Fibroblast of lung (primary cell): ENCODE results near the gene SLC13A5.

Experiments used
- CTCF ChIP-seq, 2 donors: IDR thresholded peaks in 1 of 2; conservative IDR thresholded peaks in 1 of 2; 1 replicate in 1 of 2; 2 replicates in 1 of 2; pipeline ENCODE4 v1.5.1; 2011 to 2012; ENCODE audit warnings: low read length in 2 of 2, control low read depth in 1 of 2, inconsistent platforms in 1 of 2, low read depth in 1 of 2, mild to moderate bottlenecking in 1 of 2
- EZH2 ChIP-seq: IDR thresholded peaks from 2 replicates; pipeline ENCODE4 v1.5.1; 2012; ENCODE audit warnings: low read length, control low read depth, mild to moderate bottlenecking; ENCODE audit errors: missing control alignments

DNA sequence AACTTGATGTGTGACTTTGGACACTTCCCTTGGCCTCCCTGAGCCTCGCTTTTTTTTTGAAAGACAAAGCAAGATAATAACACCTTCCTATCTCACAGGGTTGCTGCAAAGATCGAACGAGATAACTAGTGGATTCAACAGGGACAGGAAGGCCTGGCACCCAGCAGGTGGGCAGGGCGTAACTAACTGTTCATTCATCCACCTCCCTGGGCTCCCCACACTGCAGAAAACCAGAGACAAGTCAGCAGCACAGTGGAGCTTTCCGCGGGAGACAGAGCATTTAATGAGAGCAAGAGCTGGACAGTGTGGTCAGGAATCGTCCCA is 28.7 kb downstream of the SLC13A5 start:
- TF ChIP-seq CTCF (conservative IDR thresholded peaks at IDR 0.05 in 1 of 2, IDR thresholded peaks at IDR 0.05 in 1 of 2; ENCODE audit: low read depth in 1 of 2, low read length in 2 of 2) (no peak), EZH2 (no peak)
